Measurements from ENCODE around the gene RAD9A.

RAD9A gene

DNA sequence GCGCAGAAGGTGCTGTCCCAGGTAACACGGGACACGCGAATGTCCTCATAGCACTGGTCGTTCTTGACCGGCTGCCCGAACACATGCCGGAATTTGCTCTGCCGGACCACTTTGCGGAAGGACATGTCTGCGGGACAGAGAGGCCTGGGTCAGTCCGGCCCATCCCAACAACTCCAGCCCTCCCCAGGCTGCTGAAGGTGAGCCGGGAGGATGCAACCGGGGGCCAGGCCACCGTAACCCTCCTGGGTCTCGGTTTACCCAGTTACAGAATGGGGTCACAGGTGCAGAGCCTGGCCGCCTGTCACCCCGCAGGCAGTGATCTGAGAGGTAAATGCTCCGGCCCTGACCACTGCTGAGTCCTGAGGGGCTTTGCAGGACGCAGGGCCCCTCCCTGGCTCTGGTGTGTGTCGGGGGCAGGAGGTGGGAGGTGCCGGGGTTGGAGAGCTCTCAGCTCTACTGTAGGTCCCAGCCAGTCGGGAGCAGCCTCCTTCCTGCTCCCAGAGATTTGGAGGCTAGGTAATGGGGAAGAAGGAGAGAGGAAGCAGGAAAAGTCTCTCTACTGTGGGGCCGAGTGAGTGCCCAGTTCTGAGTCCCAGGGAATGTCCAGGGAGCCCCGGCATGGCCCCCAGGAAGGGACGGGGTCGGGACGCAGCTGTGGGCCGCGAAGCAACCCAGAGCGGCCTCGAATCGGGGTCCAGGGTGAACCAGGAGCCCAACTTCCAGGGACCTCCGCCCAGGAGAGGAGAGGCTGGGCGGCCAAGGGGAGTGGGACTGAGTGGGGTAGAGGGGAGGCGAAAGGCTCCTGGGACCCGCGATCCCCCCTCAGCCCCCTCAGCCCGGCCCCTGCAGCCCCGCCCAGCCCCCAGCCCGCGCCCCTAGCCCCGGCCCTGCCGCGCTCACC lies 51.0 kb downstream of the RAD9A start:
- no peak for DNase-seq

DNA sequence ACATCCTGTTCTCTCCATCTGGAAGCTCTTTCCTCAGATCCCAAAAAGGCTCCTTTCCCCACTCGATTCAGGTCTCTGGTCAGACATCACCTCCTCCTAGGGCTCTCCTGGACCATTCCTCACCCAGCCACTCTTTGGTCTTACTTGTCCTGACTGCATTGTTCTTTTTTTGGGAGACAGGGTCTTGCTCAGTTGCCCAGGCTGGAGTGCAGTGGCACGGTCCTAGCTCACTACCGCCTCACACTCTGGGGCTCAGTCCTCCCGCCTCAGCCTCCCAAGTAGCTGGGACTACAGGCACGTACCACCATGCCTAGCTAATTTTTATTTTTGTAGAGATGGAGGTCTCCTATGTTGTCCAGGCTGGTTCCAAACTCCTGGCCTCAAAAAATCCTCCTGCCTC lies 53.7 kb downstream of the RAD9A start:
- DNase-seq: no peak
